ENCODE data around the gene CUL2. TPM values are rescaled to one million over a fixed set of nuclear protein-coding genes. Genes with fewer than 3 reads are reported as not detected.

The CUL2 gene
- polyA plus RNA-seq, 1 of the 3 experiments (the other 2 are of a cell fraction) = 13.1 TPM

DNA sequence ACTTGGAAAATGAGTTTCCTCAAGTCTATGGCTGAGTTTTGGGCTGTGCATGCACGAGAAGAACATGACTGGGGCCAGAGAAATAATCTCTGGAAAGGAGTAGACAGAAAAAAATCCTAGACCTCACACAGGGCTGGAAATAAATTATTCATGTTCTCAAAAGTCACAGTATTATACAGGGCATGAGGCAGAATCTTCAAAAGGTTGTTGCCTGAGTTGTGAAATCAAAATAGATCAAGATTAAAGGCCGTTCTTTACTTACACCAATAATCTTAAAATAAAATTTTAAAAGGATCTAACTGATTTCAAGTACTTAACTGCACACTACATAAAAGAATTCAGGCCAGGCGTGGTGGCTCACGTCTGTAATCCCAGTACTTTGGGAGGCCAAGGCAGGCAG is 22.4 kb upstream of the CUL2 start (continued):
- TF ChIP-seq TEAD4 (IDR thresholded peaks at IDR 0.05; ENCODE audit: borderline replicate concordance, insufficient read depth) = no peak
- TF ChIP-seq, protein P1, sequence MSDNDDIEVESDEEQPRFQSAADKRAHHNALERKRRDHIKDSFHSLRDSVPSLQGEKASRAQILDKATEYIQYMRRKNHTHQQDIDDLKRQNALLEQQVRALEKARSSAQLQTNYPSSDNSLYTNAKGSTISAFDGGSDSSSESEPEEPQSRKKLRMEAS (IDR thresholded peaks at IDR 0.05; ENCODE audit: low read depth) = no peak
- TF ChIP-seq RAD21 (IDR thresholded peaks at IDR 0.05; ENCODE audit: low read length) = no peak
- no peak for TF ChIP-seq RFX5 (IDR thresholded peaks at IDR 0.05; ENCODE audit: low read length)

DNA sequence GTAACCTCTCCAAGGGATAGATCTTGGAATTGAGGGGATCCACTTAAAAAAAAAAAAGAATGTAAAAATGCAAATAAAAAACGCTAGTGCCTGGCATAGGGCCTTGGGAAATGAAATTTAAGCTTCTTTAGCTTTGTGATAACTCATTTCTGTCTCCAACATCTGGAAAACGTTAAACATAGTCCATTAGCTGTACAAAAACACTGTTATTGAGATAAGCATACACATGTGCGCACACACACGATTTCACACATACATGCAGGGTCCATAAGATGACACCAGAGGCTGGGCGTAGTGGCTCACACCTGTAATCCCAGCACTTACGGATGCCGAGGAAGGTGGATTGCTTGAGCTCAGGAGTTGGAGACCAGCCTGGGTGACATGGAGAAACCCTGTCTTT is 13.7 kb upstream of the CUL2 start:
- WGBS (ENCODE audit: low lambda C conversion rate) = 35% methylated on average over 6 of the region's 7 CpGs
- DNase-seq = peak; percentile 71
- CTCF ChIA-PET = interaction anchor here (0.9 to 1.2 kb wide), 2 partner anchors 22 to 1675 kb away, joined by 3 to 4 read pairs; no protein-coding TSS in a partner anchor
- no peaks in the 10 kb centered on the region for H3K9me3 ChIP-seq
- TF ChIP-seq GATA2 (CRISPR knock-in tag; IDR thresholded peaks at IDR 0.05) (peak; percentile 96), FOXJ3 (CRISPR knock-in tag; IDR thresholded peaks at IDR 0.05) (peak; percentile 67; the same call in 1 of the 2 replicates), MXI1 (IDR thresholded peaks at IDR 0.05; ENCODE audit: low read depth, low read length) (peak; percentile 49; the same call in 1 of the 2 replicates), EP300 (IDR thresholded peaks at IDR 0.05; ENCODE audit: borderline replicate concordance in 1 of 2, low read depth in 1 of 2, low read length in 1 of 2) (peak in 1 of 2 experiments; percentile 79; a peak in 2 of 4 replicates), TCF12 (IDR thresholded peaks at IDR 0.05) (peak; percentile 22; the same call in 1 of the 2 replicates)
- TF ChIP-seq, protein P1 (IDR thresholded peaks at IDR 0.05; ENCODE audit: low read depth) = no peak
- H2AFZ ChIP-seq (ENCODE audit: low read depth) = no peak overlapping the region
- no peaks in the 10 kb centered on the region for H4K20me1 ChIP-seq (ENCODE audit: insufficient read depth)
- no peak overlapping the region for H3K4me2 ChIP-seq
- H3K36me3 ChIP-seq (replicated peaks in 1 of 2; ENCODE audit: control insufficient read depth in 1 of 2, insufficient read depth in 2 of 2, low read length in 1 of 2) = no peaks in the 10 kb centered on the region
- H3F3A ChIP-seq (replicated peaks; ENCODE audit: insufficient read depth) = no peaks in the 10 kb centered on the region
- H3K79me2 ChIP-seq (ENCODE audit: insufficient read depth) = no peaks in the 10 kb centered on the region
- H3K27me3 ChIP-seq (ENCODE audit: insufficient read depth) = no peaks in the 10 kb centered on the region
- peaks cover 0 to 4% of the 10 kb centered on the region in 2 experiments; a peak in 1 of 4 replicates for H3K4me1 ChIP-seq (ENCODE audit: control insufficient read depth in 1 of 2, insufficient read depth in 2 of 2, low read depth in 1 of 2, low read length in 1 of 2)
- no peak overlapping the region for H3K4me3 ChIP-seq (ENCODE audit: low read depth in 2 of 2, low read length in 1 of 2)
- POLR2A ChIA-PET = no interaction called here
- no peaks in the 10 kb centered on the region for H3K9me2 ChIP-seq
- H3K27ac ChIP-seq (ENCODE audit: low read depth in 2 of 2, low read length in 1 of 2) = no peak overlapping the region
- no peak overlapping the region for H3K9ac ChIP-seq

DNA sequence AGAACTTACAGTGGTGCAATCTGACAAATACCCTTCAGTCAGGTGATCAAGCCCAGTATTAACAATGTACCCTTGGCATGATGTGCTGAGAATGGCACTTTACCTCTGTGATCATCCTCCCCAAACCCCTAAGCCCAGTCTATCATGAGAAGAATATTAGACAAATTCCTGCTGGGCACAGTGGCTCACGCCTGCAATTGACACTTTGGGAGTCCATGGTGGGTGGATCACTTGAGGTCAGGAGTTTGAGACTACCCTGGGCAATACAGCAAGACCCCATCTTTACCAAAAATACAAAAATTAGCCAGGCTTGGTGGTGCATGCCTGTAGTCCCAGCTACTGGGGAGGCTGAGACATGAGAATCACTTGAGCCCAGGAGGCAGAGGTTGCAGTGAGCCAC is 7.4 kb upstream of the CUL2 start:
- 82% methylated on average over 1 of the region's 1 CpG for WGBS (ENCODE audit: low lambda C conversion rate)
- H3K4me1 ChIP-seq (ENCODE audit: control insufficient read depth in 1 of 2, insufficient read depth in 2 of 2, low read depth in 1 of 2, low read length in 1 of 2) = no peaks in the 10 kb centered on the region
- TF ChIP-seq, protein P2, sequence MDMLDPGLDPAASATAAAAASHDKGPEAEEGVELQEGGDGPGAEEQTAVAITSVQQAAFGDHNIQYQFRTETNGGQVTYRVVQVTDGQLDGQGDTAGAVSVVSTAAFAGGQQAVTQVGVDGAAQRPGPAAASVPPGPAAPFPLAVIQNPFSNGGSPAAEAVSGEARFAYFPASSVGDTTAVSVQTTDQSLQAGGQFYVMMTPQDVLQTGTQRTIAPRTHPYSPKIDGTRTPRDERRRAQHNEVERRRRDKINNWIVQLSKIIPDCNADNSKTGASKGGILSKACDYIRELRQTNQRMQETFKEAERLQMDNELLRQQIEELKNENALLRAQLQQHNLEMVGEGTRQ (IDR thresholded peaks at IDR 0.05; ENCODE audit: borderline replicate concordance, low read depth, low read length) = no peak
- TF ChIP-seq, protein P3, sequence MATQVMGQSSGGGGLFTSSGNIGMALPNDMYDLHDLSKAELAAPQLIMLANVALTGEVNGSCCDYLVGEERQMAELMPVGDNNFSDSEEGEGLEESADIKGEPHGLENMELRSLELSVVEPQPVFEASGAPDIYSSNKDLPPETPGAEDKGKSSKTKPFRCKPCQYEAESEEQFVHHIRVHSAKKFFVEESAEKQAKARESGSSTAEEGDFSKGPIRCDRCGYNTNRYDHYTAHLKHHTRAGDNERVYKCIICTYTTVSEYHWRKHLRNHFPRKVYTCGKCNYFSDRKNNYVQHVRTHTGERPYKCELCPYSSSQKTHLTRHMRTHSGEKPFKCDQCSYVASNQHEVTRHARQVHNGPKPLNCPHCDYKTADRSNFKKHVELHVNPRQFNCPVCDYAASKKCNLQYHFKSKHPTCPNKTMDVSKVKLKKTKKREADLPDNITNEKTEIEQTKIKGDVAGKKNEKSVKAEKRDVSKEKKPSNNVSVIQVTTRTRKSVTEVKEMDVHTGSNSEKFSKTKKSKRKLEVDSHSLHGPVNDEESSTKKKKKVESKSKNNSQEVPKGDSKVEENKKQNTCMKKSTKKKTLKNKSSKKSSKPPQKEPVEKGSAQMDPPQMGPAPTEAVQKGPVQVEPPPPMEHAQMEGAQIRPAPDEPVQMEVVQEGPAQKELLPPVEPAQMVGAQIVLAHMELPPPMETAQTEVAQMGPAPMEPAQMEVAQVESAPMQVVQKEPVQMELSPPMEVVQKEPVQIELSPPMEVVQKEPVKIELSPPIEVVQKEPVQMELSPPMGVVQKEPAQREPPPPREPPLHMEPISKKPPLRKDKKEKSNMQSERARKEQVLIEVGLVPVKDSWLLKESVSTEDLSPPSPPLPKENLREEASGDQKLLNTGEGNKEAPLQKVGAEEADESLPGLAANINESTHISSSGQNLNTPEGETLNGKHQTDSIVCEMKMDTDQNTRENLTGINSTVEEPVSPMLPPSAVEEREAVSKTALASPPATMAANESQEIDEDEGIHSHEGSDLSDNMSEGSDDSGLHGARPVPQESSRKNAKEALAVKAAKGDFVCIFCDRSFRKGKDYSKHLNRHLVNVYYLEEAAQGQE (IDR thresholded peaks at IDR 0.05; ENCODE audit: low read depth, low read length) = no peak
- no peak for TF ChIP-seq JUND (IDR thresholded peaks at IDR 0.05)
- no peak for TF ChIP-seq NRF1 (IDR thresholded peaks at IDR 0.05; ENCODE audit: low read depth, low read length)
- TF ChIP-seq, protein P4, sequence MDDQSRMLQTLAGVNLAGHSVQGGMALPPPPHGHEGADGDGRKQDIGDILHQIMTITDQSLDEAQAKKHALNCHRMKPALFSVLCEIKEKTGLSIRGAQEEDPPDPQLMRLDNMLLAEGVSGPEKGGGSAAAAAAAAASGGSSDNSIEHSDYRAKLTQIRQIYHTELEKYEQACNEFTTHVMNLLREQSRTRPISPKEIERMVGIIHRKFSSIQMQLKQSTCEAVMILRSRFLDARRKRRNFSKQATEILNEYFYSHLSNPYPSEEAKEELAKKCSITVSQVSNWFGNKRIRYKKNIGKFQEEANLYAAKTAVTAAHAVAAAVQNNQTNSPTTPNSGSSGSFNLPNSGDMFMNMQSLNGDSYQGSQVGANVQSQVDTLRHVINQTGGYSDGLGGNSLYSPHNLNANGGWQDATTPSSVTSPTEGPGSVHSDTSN (IDR thresholded peaks at IDR 0.05) = no peak
- no peak for TF ChIP-seq NFIC (IDR thresholded peaks at IDR 0.05; ENCODE audit: borderline replicate concordance)
- no peak for TF ChIP-seq RAD21 (IDR thresholded peaks at IDR 0.05; ENCODE audit: low read length)
- no peak for TF ChIP-seq EZH2phosphoT487 (IDR thresholded peaks at IDR 0.05; ENCODE audit: borderline replicate concordance, low read depth)
- TF ChIP-seq RFX5 (IDR thresholded peaks at IDR 0.05; ENCODE audit: low read length) = no peak
- TF ChIP-seq, protein P5, sequence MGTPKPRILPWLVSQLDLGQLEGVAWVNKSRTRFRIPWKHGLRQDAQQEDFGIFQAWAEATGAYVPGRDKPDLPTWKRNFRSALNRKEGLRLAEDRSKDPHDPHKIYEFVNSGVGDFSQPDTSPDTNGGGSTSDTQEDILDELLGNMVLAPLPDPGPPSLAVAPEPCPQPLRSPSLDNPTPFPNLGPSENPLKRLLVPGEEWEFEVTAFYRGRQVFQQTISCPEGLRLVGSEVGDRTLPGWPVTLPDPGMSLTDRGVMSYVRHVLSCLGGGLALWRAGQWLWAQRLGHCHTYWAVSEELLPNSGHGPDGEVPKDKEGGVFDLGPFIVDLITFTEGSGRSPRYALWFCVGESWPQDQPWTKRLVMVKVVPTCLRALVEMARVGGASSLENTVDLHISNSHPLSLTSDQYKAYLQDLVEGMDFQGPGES (IDR thresholded peaks at IDR 0.05; ENCODE audit: low read depth, low read length) = no peak
- CTCF ChIA-PET = no interaction called here
- DNase-seq = no peak
- no peaks in the 10 kb centered on the region for H4K20me1 ChIP-seq (ENCODE audit: insufficient read depth)
- H3K9ac ChIP-seq = no peak overlapping the region
- no peaks in the 10 kb centered on the region for H3K79me2 ChIP-seq (ENCODE audit: insufficient read depth)
- no peak overlapping the region for H3K4me3 ChIP-seq (ENCODE audit: low read depth in 2 of 2, low read length in 1 of 2)
- H2AFZ ChIP-seq (ENCODE audit: low read depth) = no peak overlapping the region
- H3K36me3 ChIP-seq (replicated peaks in 1 of 2; ENCODE audit: control insufficient read depth in 1 of 2, insufficient read depth in 2 of 2, low read length in 1 of 2) = no peaks in the 10 kb centered on the region
- H3F3A ChIP-seq (replicated peaks; ENCODE audit: insufficient read depth) = no peaks in the 10 kb centered on the region
- H3K9me2 ChIP-seq = no peaks in the 10 kb centered on the region
- no peak overlapping the region for H3K4me2 ChIP-seq
- H3K27me3 ChIP-seq (ENCODE audit: insufficient read depth) = no peaks in the 10 kb centered on the region
- H3K27ac ChIP-seq (ENCODE audit: low read depth in 2 of 2, low read length in 1 of 2) = no peak overlapping the region
- no peaks in the 10 kb centered on the region for H3K9me3 ChIP-seq
- POLR2A ChIA-PET = no interaction called here

Measured in SK-N-SH (cell line).